GM23338 (cell line): ENCODE measurements around the gene CABP4. TPM values are rescaled to one million over a fixed set of nuclear protein-coding genes. Genes with fewer than 3 reads are reported as not detected.

Source experiments
- ATAC-seq: fragments of 200-7000 bp; cut with Tn5 transposase; 3 replicates; pipeline ENCODE4 v1.9.1; 2020
- DNase-seq: peaks from one replicate; pipeline ENCODE4 v3.0.0-alpha.2; 2015; ENCODE audit warnings: low spot score
- H2AFZ ChIP-seq: fragments of 200-600 bp; sonication (generic); 2 replicates; pipeline ENCODE4 v1.8.0; 2016; ENCODE audit warnings: antibody characterized with exemption, mild to moderate bottlenecking, moderate library complexity
- H3F3A ChIP-seq: fragments of 200-600 bp; sonication (generic); replicated peaks from 2 replicates; pipeline ENCODE4 v1.8.0; 2017; ENCODE audit warnings: antibody characterized with exemption, mixed run types, low read depth
- H3K27ac ChIP-seq: fragments of 200-600 bp; sonication (generic); 2 replicates; pipeline ENCODE4 v1.6.1; 2016; ENCODE audit warnings: low read depth
- H3K27me3 ChIP-seq: fragments of 200-600 bp; sonication (generic); 2 replicates; pipeline ENCODE4 v1.8.0; 2016; ENCODE audit warnings: mild to moderate bottlenecking, mixed run types, moderate library complexity; ENCODE audit not compliant: insufficient read depth
- H3K36me3 ChIP-seq: fragments of 200-600 bp; sonication (generic); 2 replicates; pipeline ENCODE4 v1.8.0; 2016; ENCODE audit warnings: mild to moderate bottlenecking; ENCODE audit not compliant: insufficient read depth
- H3K4me1 ChIP-seq: fragments of 200-600 bp; sonication (generic); 2 replicates; pipeline ENCODE4 v1.8.0; 2016; ENCODE audit warnings: mild to moderate bottlenecking, moderate library complexity; ENCODE audit not compliant: insufficient read depth
- H3K4me2 ChIP-seq: fragments of 200-600 bp; sonication (generic); 2 replicates; pipeline ENCODE4 v1.7.1; 2017; ENCODE audit warnings: mixed run types
- H3K4me3 ChIP-seq: fragments of 200-600 bp; sonication (generic); 2 replicates; pipeline ENCODE4 v1.6.1; 2016; ENCODE audit warnings: mixed run types
- H3K79me2 ChIP-seq: fragments of 200-600 bp; sonication (generic); replicated peaks from 2 replicates; pipeline ENCODE4 v1.8.0; 2017; ENCODE audit warnings: mild to moderate bottlenecking; ENCODE audit not compliant: insufficient read depth
- H3K9me2 ChIP-seq: fragments of 200-600 bp; sonication (generic); 2 replicates; pipeline ENCODE4 v1.8.0; 2017; ENCODE audit not compliant: insufficient read depth
- H4K20me1 ChIP-seq: fragments of 200-600 bp; sonication (generic); replicated peaks from 2 replicates; pipeline ENCODE4 v1.8.0; 2017; ENCODE audit warnings: mild to moderate bottlenecking; ENCODE audit not compliant: insufficient read depth
- H3K27ac Mint-ChIP-seq: 2 replicates; pipeline ENCODE4 v1.8.0; 2020; ENCODE audit warnings: inconsistent platforms, mild to moderate bottlenecking, moderate library complexity, mixed read lengths
- H3K27me3 Mint-ChIP-seq: 3 replicates; pipeline ENCODE4 v1.8.0; 2022; ENCODE audit warnings: low read depth, mild to moderate bottlenecking, moderate library complexity, mixed read lengths, inconsistent platforms; ENCODE audit not compliant: insufficient read depth, poor library complexity
- H3K36me3 Mint-ChIP-seq: 3 replicates; pipeline ENCODE4 v1.8.0; 2021; ENCODE audit warnings: low read depth, mild to moderate bottlenecking, inconsistent platforms, moderate library complexity, mixed read lengths
- H3K4me1 Mint-ChIP-seq: 3 replicates; pipeline ENCODE4 v1.8.0; 2020; ENCODE audit warnings: mild to moderate bottlenecking, inconsistent platforms, mixed read lengths
- H3K4me3 Mint-ChIP-seq: 3 replicates; pipeline ENCODE4 v1.8.0; 2021; ENCODE audit warnings: moderate library complexity, mild to moderate bottlenecking, inconsistent platforms, mixed read lengths
- H3K9me3 Mint-ChIP-seq: 3 replicates; pipeline ENCODE4 v1.8.0; 2020; ENCODE audit warnings: moderate library complexity, mild to moderate bottlenecking, inconsistent platforms, mixed read lengths
- CREB1 ChIP-seq: fragments of 250-450 bp; sonication (Bioruptor Pico); IDR thresholded peaks from 2 replicates; pipeline ENCODE4 v1.5.0; 2020; ENCODE audit warnings: low read depth, mild to moderate bottlenecking, moderate library complexity
- EZH2phosphoT487 ChIP-seq: fragments of 200-600 bp; sonication (generic); IDR thresholded peaks from one replicate; pipeline ENCODE4 v1.8.1; 2018; ENCODE audit warnings: antibody characterized with exemption; ENCODE audit not compliant: unreplicated experiment
- JUNB ChIP-seq: IDR thresholded peaks from one replicate; pipeline ENCODE4 v1.6.1; 2016; ENCODE audit warnings: antibody characterized with exemption; ENCODE audit not compliant: unreplicated experiment
- NANOG ChIP-seq: IDR thresholded peaks from 2 replicates; pipeline ENCODE4 v1.6.1; 2016; ENCODE audit warnings: antibody characterized with exemption, borderline replicate concordance
- STAT1 ChIP-seq: IDR thresholded peaks from one replicate; pipeline ENCODE4 v1.6.1; 2016; ENCODE audit warnings: antibody characterized with exemption; ENCODE audit not compliant: unreplicated experiment
- ZNF114 ChIP-seq: fragments of 250-450 bp; sonication (Bioruptor Pico); IDR thresholded peaks from 2 replicates; pipeline ENCODE4 v1.5.0; 2020; ENCODE audit warnings: mild to moderate bottlenecking, moderate library complexity
- ZNF331 ChIP-seq: fragments of 250-450 bp; sonication (Bioruptor Pico); IDR thresholded peaks from 2 replicates; pipeline ENCODE4 v1.5.0; 2020; ENCODE audit warnings: low read depth, mild to moderate bottlenecking, moderate library complexity
- polyA plus RNA-seq: library from polyadenylated mRNA; unstranded; fragments of >200 nt; fragmentation: Nextera tagmentation; extraction: Ambion mirVana; gene quantifications from 2 replicates; pipeline ENCODE4 v1.2.1, GENCODE V29; 2016
- total RNA-seq: library from RNA; depleted of rRNA; stranded (reverse); fragments of >200 nt; shearing (Covaris generic); gene quantifications from 2 replicates; pipeline ENCODE4 v1.2.3, GENCODE V29; 2014
- TF ChIP-seq, protein P1 (sequence below): IDR thresholded peaks from 2 replicates; pipeline ENCODE4 v1.6.1; 2016; ENCODE audit warnings: antibody characterized with exemption
- TF ChIP-seq, protein P2 (sequence below): fragments of 250-450 bp; sonication (Bioruptor Pico); IDR thresholded peaks from 2 replicates; pipeline ENCODE4 v1.5.0; 2020; ENCODE audit warnings: mild to moderate bottlenecking, moderate library complexity
- TF ChIP-seq, protein P3 (sequence below): IDR thresholded peaks from one replicate; pipeline ENCODE4 v1.6.1; 2018; ENCODE audit warnings: antibody characterized with exemption; ENCODE audit not compliant: unreplicated experiment

The CABP4 gene
- total and polyA plus RNA-seq, 2 experiments from 2014 or later, result 0.28 TPM; not detected in 1

GRCh38 chr11:67417425-67417824, 37.7 kb upstream of the CABP4 start (continued):
- TF ChIP-seq STAT1 (no peak), CREB1 (CRISPR knock-in tag) (no peak), EZH2phosphoT487 (no peak), NANOG (no peak), ZNF114 (CRISPR knock-in tag) (no peak)
- TF ChIP-seq, protein P1, sequence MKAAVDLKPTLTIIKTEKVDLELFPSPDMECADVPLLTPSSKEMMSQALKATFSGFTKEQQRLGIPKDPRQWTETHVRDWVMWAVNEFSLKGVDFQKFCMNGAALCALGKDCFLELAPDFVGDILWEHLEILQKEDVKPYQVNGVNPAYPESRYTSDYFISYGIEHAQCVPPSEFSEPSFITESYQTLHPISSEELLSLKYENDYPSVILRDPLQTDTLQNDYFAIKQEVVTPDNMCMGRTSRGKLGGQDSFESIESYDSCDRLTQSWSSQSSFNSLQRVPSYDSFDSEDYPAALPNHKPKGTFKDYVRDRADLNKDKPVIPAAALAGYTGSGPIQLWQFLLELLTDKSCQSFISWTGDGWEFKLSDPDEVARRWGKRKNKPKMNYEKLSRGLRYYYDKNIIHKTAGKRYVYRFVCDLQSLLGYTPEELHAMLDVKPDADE, result no peak

GRCh38 chr11:67418476-67419281, 36.5 kb upstream of the CABP4 start:
- no peak overlapping the region for H2AFZ ChIP-seq
- H4K20me1 ChIP-seq, result no peaks in the 10 kb centered on the region
- no peaks in the 10 kb centered on the region for H3K36me3 Mint-ChIP-seq
- H3K4me1 ChIP-seq, result peaks cover 15% of the 10 kb centered on the region; the same call in 1 of the 2 replicates
- H3K36me3 ChIP-seq, result no peaks in the 10 kb centered on the region
- no peak overlapping the region for H3K4me2 ChIP-seq
- H3K4me1 Mint-ChIP-seq, result peaks cover 19% of the 10 kb centered on the region
- no peak overlapping the region for H3K27ac ChIP-seq
- peaks cover 12% of the 10 kb centered on the region; the same call in 1 of the 2 replicates for H3K27me3 ChIP-seq
- H3K4me3 Mint-ChIP-seq, result no peak overlapping the region
- H3F3A ChIP-seq, result no peaks in the 10 kb centered on the region
- no peak for ATAC-seq
- no peaks in the 10 kb centered on the region for H3K79me2 ChIP-seq
- peaks cover 25% of the 10 kb centered on the region for H3K27me3 Mint-ChIP-seq
- TF ChIP-seq, protein P1, result no peak
- no peak for TF ChIP-seq EZH2phosphoT487
- no peak for TF ChIP-seq ZNF331 (CRISPR knock-in tag)
- no peak for TF ChIP-seq STAT1
- TF ChIP-seq CREB1 (CRISPR knock-in tag), result no peak
- TF ChIP-seq JUNB, result no peak
- no peak for TF ChIP-seq NANOG
- TF ChIP-seq, protein P2, sequence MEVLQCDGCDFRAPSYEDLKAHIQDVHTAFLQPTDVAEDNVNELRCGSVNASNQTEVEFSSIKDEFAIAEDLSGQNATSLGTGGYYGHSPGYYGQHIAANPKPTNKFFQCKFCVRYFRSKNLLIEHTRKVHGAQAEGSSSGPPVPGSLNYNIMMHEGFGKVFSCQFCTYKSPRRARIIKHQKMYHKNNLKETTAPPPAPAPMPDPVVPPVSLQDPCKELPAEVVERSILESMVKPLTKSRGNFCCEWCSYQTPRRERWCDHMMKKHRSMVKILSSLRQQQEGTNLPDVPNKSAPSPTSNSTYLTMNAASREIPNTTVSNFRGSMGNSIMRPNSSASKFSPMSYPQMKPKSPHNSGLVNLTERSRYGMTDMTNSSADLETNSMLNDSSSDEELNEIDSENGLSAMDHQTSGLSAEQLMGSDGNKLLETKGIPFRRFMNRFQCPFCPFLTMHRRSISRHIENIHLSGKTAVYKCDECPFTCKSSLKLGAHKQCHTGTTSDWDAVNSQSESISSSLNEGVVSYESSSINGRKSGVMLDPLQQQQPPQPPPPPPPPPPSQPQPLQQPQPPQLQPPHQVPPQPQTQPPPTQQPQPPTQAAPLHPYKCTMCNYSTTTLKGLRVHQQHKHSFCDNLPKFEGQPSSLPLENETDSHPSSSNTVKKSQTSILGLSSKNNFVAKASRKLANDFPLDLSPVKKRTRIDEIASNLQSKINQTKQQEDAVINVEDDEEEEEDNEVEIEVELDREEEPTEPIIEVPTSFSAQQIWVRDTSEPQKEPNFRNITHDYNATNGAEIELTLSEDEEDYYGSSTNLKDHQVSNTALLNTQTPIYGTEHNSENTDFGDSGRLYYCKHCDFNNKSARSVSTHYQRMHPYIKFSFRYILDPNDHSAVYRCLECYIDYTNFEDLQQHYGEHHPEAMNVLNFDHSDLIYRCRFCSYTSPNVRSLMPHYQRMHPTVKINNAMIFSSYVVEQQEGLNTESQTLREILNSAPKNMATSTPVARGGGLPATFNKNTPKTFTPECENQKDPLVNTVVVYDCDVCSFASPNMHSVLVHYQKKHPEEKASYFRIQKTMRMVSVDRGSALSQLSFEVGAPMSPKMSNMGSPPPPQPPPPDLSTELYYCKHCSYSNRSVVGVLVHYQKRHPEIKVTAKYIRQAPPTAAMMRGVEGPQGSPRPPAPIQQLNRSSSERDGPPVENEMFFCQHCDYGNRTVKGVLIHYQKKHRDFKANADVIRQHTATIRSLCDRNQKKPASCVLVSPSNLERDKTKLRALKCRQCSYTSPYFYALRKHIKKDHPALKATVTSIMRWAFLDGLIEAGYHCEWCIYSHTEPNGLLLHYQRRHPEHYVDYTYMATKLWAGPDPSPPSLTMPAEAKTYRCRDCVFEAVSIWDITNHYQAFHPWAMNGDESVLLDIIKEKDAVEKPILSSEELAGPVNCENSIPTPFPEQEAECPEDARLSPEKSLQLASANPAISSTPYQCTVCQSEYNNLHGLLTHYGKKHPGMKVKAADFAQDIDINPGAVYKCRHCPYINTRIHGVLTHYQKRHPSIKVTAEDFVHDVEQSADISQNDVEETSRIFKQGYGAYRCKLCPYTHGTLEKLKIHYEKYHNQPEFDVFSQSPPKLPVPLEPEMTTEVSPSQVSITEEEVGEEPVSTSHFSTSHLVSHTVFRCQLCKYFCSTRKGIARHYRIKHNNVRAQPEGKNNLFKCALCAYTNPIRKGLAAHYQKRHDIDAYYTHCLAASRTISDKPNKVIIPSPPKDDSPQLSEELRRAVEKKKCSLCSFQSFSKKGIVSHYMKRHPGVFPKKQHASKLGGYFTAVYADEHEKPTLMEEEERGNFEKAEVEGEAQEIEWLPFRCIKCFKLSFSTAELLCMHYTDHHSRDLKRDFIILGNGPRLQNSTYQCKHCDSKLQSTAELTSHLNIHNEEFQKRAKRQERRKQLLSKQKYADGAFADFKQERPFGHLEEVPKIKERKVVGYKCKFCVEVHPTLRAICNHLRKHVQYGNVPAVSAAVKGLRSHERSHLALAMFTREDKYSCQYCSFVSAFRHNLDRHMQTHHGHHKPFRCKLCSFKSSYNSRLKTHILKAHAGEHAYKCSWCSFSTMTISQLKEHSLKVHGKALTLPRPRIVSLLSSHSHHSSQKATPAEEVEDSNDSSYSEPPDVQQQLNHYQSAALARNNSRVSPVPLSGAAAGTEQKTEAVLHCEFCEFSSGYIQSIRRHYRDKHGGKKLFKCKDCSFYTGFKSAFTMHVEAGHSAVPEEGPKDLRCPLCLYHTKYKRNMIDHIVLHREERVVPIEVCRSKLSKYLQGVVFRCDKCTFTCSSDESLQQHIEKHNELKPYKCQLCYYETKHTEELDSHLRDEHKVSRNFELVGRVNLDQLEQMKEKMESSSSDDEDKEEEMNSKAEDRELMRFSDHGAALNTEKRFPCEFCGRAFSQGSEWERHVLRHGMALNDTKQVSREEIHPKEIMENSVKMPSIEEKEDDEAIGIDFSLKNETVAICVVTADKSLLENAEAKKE, result no peak
- TF ChIP-seq, protein P3, sequence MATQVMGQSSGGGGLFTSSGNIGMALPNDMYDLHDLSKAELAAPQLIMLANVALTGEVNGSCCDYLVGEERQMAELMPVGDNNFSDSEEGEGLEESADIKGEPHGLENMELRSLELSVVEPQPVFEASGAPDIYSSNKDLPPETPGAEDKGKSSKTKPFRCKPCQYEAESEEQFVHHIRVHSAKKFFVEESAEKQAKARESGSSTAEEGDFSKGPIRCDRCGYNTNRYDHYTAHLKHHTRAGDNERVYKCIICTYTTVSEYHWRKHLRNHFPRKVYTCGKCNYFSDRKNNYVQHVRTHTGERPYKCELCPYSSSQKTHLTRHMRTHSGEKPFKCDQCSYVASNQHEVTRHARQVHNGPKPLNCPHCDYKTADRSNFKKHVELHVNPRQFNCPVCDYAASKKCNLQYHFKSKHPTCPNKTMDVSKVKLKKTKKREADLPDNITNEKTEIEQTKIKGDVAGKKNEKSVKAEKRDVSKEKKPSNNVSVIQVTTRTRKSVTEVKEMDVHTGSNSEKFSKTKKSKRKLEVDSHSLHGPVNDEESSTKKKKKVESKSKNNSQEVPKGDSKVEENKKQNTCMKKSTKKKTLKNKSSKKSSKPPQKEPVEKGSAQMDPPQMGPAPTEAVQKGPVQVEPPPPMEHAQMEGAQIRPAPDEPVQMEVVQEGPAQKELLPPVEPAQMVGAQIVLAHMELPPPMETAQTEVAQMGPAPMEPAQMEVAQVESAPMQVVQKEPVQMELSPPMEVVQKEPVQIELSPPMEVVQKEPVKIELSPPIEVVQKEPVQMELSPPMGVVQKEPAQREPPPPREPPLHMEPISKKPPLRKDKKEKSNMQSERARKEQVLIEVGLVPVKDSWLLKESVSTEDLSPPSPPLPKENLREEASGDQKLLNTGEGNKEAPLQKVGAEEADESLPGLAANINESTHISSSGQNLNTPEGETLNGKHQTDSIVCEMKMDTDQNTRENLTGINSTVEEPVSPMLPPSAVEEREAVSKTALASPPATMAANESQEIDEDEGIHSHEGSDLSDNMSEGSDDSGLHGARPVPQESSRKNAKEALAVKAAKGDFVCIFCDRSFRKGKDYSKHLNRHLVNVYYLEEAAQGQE, result no peak
- DNase-seq, result no peak
- no peak overlapping the region for H3K4me3 ChIP-seq
- no peak overlapping the region for H3K27ac Mint-ChIP-seq
- no peaks in the 10 kb centered on the region for H3K9me2 ChIP-seq
- no peaks in the 10 kb centered on the region for H3K9me3 Mint-ChIP-seq
